Right lobe of liver (tissue), 6 donors: ENCODE measurements around the gene HPS4. TPM values are rescaled to one million over a fixed set of nuclear protein-coding genes. Genes with fewer than 3 reads are reported as not detected.

ENCODE experiments used
- ATAC-seq, 4 donors: fragments of 200-7000 bp; cut with Tn5 transposase; one replicate each; pipeline ENCODE4 v1.9.1; 2020; ENCODE audit warnings: mild to moderate bottlenecking in 4 of 4, moderate library complexity in 4 of 4
- DNase-seq, 3 donors: peaks; one replicate each; pipeline ENCODE4 v3.0.0-alpha.2; 2020
- H3K27ac ChIP-seq, 3 donors: fragments of 200-600 bp; one replicate each; pipeline ENCODE4 v1.8.0; 2022
- H3K27me3 ChIP-seq, 2 donors: fragments of 200-600 bp; one replicate each; pipeline ENCODE4 v1.8.0; 2022
- H3K36me3 ChIP-seq, 4 donors: fragments of 200-600 bp; sonication (generic) in 1 of 4; one replicate each; pipeline versions ENCODE4 v1.5.1 to v1.8.0; 2017 to 2022; ENCODE audit warnings: control low read depth in 1 of 4
- H3K4me1 ChIP-seq, 4 donors: fragments of 200-600 bp; sonication (generic) in 1 of 4; one replicate each; pipeline versions ENCODE4 v1.5.1 to v1.8.0; 2017 to 2022; ENCODE audit warnings: control low read depth in 1 of 4
- H3K4me3 ChIP-seq, 3 donors: fragments of 200-600 bp; one replicate each; pipeline ENCODE4 v1.8.0; 2022
- H3K9me3 ChIP-seq, 4 donors: fragments of 200-600 bp; sonication (generic) in 1 of 4; one replicate each; pipeline versions ENCODE4 v1.5.1 to v1.8.0; 2017 to 2022; ENCODE audit warnings: control low read depth in 1 of 4
- POLR2A ChIP-seq: fragments of 450-650 bp; IDR thresholded peaks from one replicate; pipeline ENCODE4 v1.6.1; 2017; ENCODE audit warnings: antibody characterized with exemption, mild to moderate bottlenecking
- WGBS: methylation state at CpG from one replicate; pipeline ENCODE4 v1.1.6; 2018; ENCODE audit warnings: low coverage, low lambda C conversion rate; ENCODE audit not compliant: insufficient coverage; ENCODE audit errors: missing lambda C conversion rate; 5-methylcytosine and 5-hydroxymethylcytosine counted together
- intact Hi-C, 2 donors: fragments of 100-400 bp; cut with DNase I; formaldehyde crosslinking; loops; one replicate each; pipeline versions ENCODE4 v1.11.2 to v1.14.1; 2022
- total RNA-seq, 6 experiments: library from RNA; depleted of rRNA in 2 of 6; stranded (reverse); fragments of >200 nt in 2 of 6; fragmentation: NEBNext Ultra II Directional in 3 of 6; extraction: Animal tissue kit (Norgen Biotek cat#: 25700) in 3 of 6; gene quantifications; one replicate each; pipeline versions ENCODE4 v1.1.0 to v1.2.4, GENCODE V29; 2016 to 2023
- TF ChIP-seq, protein P1 (sequence below), 4 donors: fragments of 200-600 bp in 3 of 4; fragments of 450-650 bp in 1 of 4; IDR thresholded peaks; one replicate each; pipeline versions ENCODE4 v1.5.1 to v1.8.0; 2016 to 2022; ENCODE audit warnings: antibody characterized with exemption in 4 of 4, mild to moderate bottlenecking in 2 of 4
- donor health status: DM: no; HTN: yes; CAD: no.
- donor health status: DM: no; HTN: no; CAD: no.
- donor health status: DM: no; HTN: no; CAD: no.
- donor health status: DM: no; HTN: yes; CAD: no.
- donor health status: DM: no; HTN: yes; CAD: no.

The HPS4 gene
- total RNA-seq, 6 experiments from 2014 or later, result 10.7 to 13.8 (median 12.6) TPM

DNA sequence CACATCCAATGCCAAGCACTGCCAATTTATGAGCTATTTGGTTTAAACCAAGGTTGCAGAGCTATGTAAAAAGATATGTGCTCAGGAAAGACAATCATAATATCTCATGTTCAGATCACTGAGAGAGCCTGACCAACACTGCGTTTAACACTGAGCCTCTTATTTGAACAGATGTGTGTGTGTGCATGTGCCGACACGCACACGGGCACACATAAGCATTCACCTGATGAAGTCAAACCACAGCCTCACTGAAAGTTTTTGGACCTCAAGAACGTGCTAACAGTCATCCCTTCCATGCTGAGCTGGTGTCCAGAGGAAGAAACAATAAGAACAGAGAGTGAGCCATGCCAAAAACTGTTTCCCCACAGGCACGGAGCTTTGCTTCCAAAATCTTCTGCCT, 23.4 kb downstream of the HPS4 start:
- Histone ChIP-seq H3K4me1 (peaks cover 0 to 9% (median 0%) of the 10 kb centered on the region in 4 donors), H3K4me3 (no peak overlapping the region), H3K27me3 (no peaks in the 10 kb centered on the region), H3K9me3 (no peaks in the 10 kb centered on the region), H3K36me3 (peaks cover 0 to 38% (median 13%) of the 10 kb centered on the region in 4 donors), H3K27ac (no peak overlapping the region)
- TF ChIP-seq, protein P1, sequence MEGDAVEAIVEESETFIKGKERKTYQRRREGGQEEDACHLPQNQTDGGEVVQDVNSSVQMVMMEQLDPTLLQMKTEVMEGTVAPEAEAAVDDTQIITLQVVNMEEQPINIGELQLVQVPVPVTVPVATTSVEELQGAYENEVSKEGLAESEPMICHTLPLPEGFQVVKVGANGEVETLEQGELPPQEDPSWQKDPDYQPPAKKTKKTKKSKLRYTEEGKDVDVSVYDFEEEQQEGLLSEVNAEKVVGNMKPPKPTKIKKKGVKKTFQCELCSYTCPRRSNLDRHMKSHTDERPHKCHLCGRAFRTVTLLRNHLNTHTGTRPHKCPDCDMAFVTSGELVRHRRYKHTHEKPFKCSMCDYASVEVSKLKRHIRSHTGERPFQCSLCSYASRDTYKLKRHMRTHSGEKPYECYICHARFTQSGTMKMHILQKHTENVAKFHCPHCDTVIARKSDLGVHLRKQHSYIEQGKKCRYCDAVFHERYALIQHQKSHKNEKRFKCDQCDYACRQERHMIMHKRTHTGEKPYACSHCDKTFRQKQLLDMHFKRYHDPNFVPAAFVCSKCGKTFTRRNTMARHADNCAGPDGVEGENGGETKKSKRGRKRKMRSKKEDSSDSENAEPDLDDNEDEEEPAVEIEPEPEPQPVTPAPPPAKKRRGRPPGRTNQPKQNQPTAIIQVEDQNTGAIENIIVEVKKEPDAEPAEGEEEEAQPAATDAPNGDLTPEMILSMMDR (IDR thresholded peaks at IDR 0.05), result no peak
- TF ChIP-seq POLR2A, result no peak
- intact Hi-C loops, result no loop called here
- ATAC-seq, result no peak
- no peak for DNase-seq
- 68% methylated on average over 3 of the region's 6 CpGs for WGBS

DNA sequence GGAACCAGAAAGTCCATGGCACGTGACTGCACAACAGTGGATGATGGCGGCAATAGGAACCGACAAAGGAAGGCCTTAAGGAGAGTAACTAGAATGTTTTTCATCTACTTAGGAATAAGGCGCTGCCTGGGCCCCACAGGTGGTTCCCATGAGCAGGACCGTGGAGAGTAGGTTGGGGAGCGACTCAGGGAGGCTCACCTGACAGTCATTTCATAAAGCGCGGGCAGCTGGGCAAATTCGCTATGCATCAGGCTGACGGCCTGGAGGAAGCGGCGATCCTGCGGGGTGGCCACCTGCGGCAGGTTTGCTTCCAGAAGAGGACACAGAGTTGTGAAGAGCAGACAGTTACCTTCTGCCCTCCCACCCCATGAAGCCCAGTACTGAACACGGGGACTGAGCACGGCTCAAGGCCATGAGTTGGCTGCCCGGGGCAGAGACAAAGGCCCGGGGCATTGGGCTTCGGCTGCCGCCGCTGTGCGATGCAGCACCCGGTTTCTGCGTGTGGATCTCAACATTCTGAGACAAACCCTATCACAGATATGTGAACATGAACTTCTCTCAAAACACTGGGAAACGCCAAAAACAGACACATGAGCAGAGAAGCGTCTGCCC, 25.8 kb downstream of the HPS4 start:
- H3K27me3 ChIP-seq, result no peaks in the 10 kb centered on the region
- intact Hi-C loops, result no loop called here
- DNase-seq (no peak), ATAC-seq (no peak)
- H3K27ac ChIP-seq, result no peak overlapping the region
- no peak for TF ChIP-seq POLR2A
- TF ChIP-seq, protein P1 (IDR thresholded peaks at IDR 0.05), result no peak
- peaks cover 0 to 31% (median 14%) of the 10 kb centered on the region in 4 donors for H3K36me3 ChIP-seq
- H3K4me3 ChIP-seq, result no peak overlapping the region
- 93% methylated on average over 3 of the region's 26 CpGs for WGBS
- no peaks in the 10 kb centered on the region for H3K4me1 ChIP-seq
- H3K9me3 ChIP-seq, result no peaks in the 10 kb centered on the region

DNA sequence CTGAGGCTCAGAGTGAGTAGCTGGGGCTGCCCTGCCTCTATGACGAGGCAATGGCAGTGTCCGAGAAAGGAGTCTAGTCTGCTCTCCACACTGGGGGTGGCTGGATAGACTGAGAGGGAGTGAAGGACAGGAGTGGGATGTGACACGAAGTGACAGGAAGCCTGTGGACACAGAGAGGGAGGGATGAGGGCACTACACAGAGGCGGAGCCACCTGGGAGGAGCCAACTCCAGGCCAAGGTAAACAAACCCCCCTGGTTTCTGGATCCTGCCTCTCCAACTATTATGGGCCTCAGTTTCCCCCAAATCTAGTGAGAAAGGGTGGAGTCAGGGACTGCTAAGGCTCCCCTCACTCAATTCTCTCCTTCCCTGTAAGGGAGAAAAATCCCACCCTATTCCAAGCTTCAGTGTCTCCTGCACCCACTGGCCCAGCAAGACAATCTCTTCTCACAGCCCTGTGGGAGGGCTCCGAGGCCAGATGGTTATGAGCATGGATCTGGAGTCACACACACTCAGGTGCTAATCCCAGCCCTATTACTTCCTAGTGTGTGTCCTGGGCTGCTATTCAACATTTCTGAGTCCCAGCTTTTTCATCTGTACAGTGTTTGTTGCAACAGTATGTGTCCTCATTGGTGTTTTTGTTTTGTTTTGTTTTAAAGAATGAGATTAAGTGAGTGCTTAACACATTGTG, 29.6 kb downstream of the HPS4 start:
- DNase-seq (no peak), ATAC-seq (no peak)
- H3K36me3 ChIP-seq, result peaks cover 0 to 46% (median 19%) of the 10 kb centered on the region in 4 donors
- no peaks in the 10 kb centered on the region for H3K9me3 ChIP-seq
- no peaks in the 10 kb centered on the region for H3K4me1 ChIP-seq
- TF ChIP-seq, protein P1 (IDR thresholded peaks at IDR 0.05), result no peak
- TF ChIP-seq POLR2A, result no peak
- 100% methylated on average over 1 of the region's 5 CpGs for WGBS
- H3K27me3 ChIP-seq, result no peaks in the 10 kb centered on the region
- no peak overlapping the region for H3K4me3 ChIP-seq
- intact Hi-C loops, result no loop called here
- no peak overlapping the region for H3K27ac ChIP-seq

DNA sequence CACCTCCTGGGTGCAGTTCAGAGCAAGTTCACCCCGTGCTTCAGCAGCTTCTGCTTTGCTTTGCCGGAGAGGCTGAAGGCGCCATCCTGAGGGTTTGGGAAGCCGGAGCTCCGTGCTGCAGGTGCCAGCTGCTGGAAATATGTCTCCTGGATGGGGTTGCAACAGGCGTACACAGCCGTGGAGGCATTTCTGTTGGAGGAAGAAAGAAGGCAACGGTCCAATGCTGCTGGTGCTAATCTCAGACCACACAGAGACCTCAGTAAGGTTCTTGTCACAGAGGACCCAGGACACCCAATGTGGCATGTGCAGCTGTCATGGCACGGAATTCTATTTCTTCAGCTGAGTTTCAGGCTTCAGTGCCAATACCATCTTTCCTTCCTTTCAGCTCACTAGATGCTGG, 30.4 kb downstream of the HPS4 start:
- Histone ChIP-seq H3K36me3 (peaks cover 0 to 44% (median 17%) of the 10 kb centered on the region in 4 donors), H3K27ac (no peak overlapping the region), H3K27me3 (no peaks in the 10 kb centered on the region), H3K4me3 (no peak overlapping the region), H3K9me3 (no peaks in the 10 kb centered on the region), H3K4me1 (no peaks in the 10 kb centered on the region)
- WGBS, result 92% methylated on average over 8 of the region's 9 CpGs
- TF ChIP-seq, protein P1 (IDR thresholded peaks at IDR 0.05), result no peak
- no peak for TF ChIP-seq POLR2A
- ATAC-seq (no peak), DNase-seq (no peak)
- intact Hi-C loops, result no loop called here
